Skeletal muscle tissue (tissue), 4 donors: ENCODE measurements around the gene AURKB. TPM values are rescaled to one million over a fixed set of nuclear protein-coding genes. Genes with fewer than 3 reads are reported as not detected.

Source experiments
- H3K27ac ChIP-seq: one replicate; pipeline ENCODE4 v1.7.0; 2013; ENCODE audit warnings: mild to moderate bottlenecking, low read depth, low read length, inconsistent platforms
- H3K27me3 ChIP-seq, 3 donors: one replicate each; pipeline ENCODE4 v1.7.0; 2013; ENCODE audit warnings: low read length in 3 of 3; ENCODE audit not compliant: control insufficient read depth in 3 of 3, insufficient read depth in 3 of 3
- H3K36me3 ChIP-seq, 3 donors: one replicate each; pipeline ENCODE4 v1.7.0; 2013; ENCODE audit warnings: low read length in 3 of 3; ENCODE audit not compliant: control insufficient read depth in 3 of 3, insufficient read depth in 3 of 3
- H3K4me1 ChIP-seq, 3 donors: one replicate each; pipeline ENCODE4 v1.7.0; 2013; ENCODE audit warnings: low read length in 3 of 3, mild to moderate bottlenecking in 3 of 3; ENCODE audit not compliant: control insufficient read depth in 3 of 3, insufficient read depth in 3 of 3
- H3K4me3 ChIP-seq, 3 donors: one replicate each; pipeline ENCODE4 v1.7.0; 2013; ENCODE audit warnings: low read length in 3 of 3
- H3K9ac ChIP-seq, 3 donors: one replicate each; pipeline ENCODE4 v1.7.0; 2013; ENCODE audit warnings: low read length in 3 of 3, mild to moderate bottlenecking in 3 of 3, moderate library complexity in 2 of 3, low read depth in 1 of 3
- H3K9me3 ChIP-seq, 3 donors: one replicate each; pipeline ENCODE4 v1.7.0; 2013; ENCODE audit warnings: low read length in 3 of 3; ENCODE audit not compliant: control insufficient read depth in 3 of 3
- total RNA-seq: library from RNA; depleted of rRNA; stranded (reverse); fragments of >200 nt; gene quantifications from one replicate; pipeline ENCODE4 v1.2.3, GENCODE V29; 2014
- donor health status: Osteomylitis.

Gene AURKB
- total RNA-seq, 1 donor from 2014 or later, result 5.7 TPM

DNA sequence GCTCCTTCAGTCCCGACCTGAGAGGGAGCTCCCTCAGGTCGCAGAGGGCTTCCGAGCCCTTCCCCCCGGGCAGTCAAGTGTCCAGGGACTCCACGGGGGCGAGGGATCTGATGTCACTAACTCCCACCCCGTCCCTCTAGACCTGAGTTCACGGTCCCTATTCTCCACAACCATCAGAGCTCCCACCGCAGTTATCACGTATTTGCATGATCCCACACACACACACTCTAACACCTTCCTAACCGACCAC is 54.5 kb downstream of the AURKB start:
- no peaks in the 10 kb centered on the region for H3K9me3 ChIP-seq
- H3K4me3 ChIP-seq, result peak overlapping the region; percentile 98 to 100 (median 99)
- peaks cover 50 to 63% (median 55%) of the 10 kb centered on the region in 3 donors for H3K4me1 ChIP-seq
- no peaks in the 10 kb centered on the region for H3K27me3 ChIP-seq
- H3K27ac ChIP-seq, result peak overlapping the region; percentile 100
- peak overlapping the region; percentile 100 for H3K9ac ChIP-seq
- peaks cover 15 to 21% (median 20%) of the 10 kb centered on the region in 3 donors for H3K36me3 ChIP-seq

DNA sequence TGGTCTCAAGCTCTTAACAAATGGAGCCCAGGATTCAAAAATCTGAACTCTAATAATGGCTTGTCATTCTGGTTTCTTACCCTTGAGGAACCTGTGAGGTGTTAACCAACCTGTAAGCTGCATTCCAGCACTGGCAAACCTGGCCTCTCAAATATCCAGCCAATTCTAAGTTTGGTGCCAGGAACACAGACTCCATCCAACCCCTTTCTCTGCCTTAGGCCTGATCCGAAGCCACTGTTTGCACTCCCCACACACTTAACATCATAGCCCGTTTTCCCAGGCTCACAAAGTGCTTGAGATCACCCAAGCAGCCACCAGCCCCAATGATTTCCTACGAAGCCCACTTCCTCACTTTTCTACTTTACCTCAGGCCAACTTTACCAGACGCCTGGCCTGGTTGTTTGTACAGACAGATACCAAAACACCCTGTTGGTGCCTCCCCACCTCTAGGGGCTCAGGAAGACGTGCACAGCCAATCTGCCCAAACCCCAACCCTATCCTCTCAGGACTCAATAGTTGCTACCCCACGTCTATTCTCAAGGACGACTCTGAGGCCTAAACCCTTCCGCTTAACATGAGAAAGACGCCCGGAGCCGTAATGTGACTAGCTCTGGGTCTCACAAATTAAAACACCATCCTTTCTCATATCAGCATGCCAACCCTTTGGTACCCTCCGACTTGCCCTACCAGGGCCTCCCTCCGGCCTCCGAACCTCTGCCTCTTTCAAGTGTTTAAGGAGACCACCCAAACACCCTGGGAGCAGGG is 55.0 kb downstream of the AURKB start:
- H3K9me3 ChIP-seq, result no peaks in the 10 kb centered on the region
- H3K4me1 ChIP-seq, result peaks cover 52 to 65% (median 57%) of the 10 kb centered on the region in 3 donors
- H3K9ac ChIP-seq, result peak overlapping the region; percentile 100
- no peaks in the 10 kb centered on the region for H3K27me3 ChIP-seq
- H3K36me3 ChIP-seq, result peaks cover 12 to 20% (median 20%) of the 10 kb centered on the region in 3 donors
- peak overlapping the region; percentile 100 for H3K27ac ChIP-seq
- peak overlapping the region; percentile 98 to 100 (median 99) for H3K4me3 ChIP-seq

Other genes with a start within 250 kb of the AURKB start
- gene GUCY2D, start 208.0 kb downstream of the AURKB start, total RNA-seq, result not detected
- 0.52 TPM for gene ALOX15B, start 171.5 kb downstream of the AURKB start, total RNA-seq
- not detected for gene ALOX12B, start 122.9 kb downstream of the AURKB start, total RNA-seq
- gene ALOXE3, start 92.1 kb downstream of the AURKB start, total RNA-seq, result not detected
- under 0.01 TPM for gene HES7, start 86.5 kb downstream of the AURKB start, total RNA-seq
- gene PER1, start 58.2 kb downstream of the AURKB start, total RNA-seq, result 37.1 TPM
- 8.4 TPM for gene VAMP2, start 47.6 kb downstream of the AURKB start, total RNA-seq
- 25.1 TPM for gene TMEM107, start 34.2 kb downstream of the AURKB start, total RNA-seq
- 4.7 TPM for gene BORCS6, start 20.4 kb downstream of the AURKB start, total RNA-seq
- gene CTC1, start 37.5 kb upstream of the AURKB start, total RNA-seq, result 3.7 TPM
- 16.7 TPM for gene PFAS, start 38.7 kb upstream of the AURKB start, total RNA-seq
- gene RANGRF, start 78.1 kb upstream of the AURKB start, total RNA-seq, result 6.8 TPM
- gene SLC25A35, start 84.8 kb upstream of the AURKB start, total RNA-seq, result 0.52 TPM
- 2.6 TPM for gene ARHGEF15, start 99.7 kb upstream of the AURKB start, total RNA-seq
- not detected for gene ODF4, start 129.3 kb upstream of the AURKB start, total RNA-seq
- 4,040 TPM for gene RPL26, start 172.6 kb upstream of the AURKB start, total RNA-seq
- gene RNF222, start 187.3 kb upstream of the AURKB start, total RNA-seq, result not detected
- 32.4 TPM for gene NDEL1, start 225.3 kb upstream of the AURKB start, total RNA-seq